HCT116 (cell line): ENCODE measurements around the gene SAMD4B.

ENCODE experiments used
- EZH2 ChIP-seq: fragments of 200-600 bp; sonication (generic); IDR thresholded peaks from 2 replicates; pipeline ENCODE4 v1.6.1; 2017; ENCODE audit warnings: antibody characterized with exemption, mixed run types
- MAX ChIP-seq: IDR thresholded peaks from 2 replicates; pipeline ENCODE4 v1.6.1; 2012
- POLR2A ChIP-seq: IDR thresholded peaks from 2 replicates; pipeline ENCODE4 v1.7.0; 2011; ENCODE audit warnings: borderline replicate concordance; ENCODE audit not compliant: insufficient read depth, insufficient read length; ENCODE audit errors: extremely low read depth
- TF ChIP-seq, protein P1 (sequence below), 3 experiments: fragments of 200-600 bp in 1 of 3; sonication (generic) in 1 of 3; IDR thresholded peaks in 2 of 3; conservative IDR thresholded peaks in 1 of 3; 2 replicates each; pipeline ENCODE4 v1.5.1; 2012 to 2017; ENCODE audit warnings: low read depth in 2 of 3, low read length in 2 of 3, antibody characterized with exemption in 1 of 3, borderline replicate concordance in 1 of 3, control low read depth in 1 of 3, mild to moderate bottlenecking in 1 of 3, mixed read lengths in 1 of 3, mixed run types in 1 of 3, moderate library complexity in 1 of 3; ENCODE audit not compliant: insufficient read depth in 1 of 3
- TF ChIP-seq, protein P2 (sequence below): IDR thresholded peaks from 2 replicates; pipeline ENCODE4 v1.6.1; 2012; ENCODE audit warnings: low read depth

DNA sequence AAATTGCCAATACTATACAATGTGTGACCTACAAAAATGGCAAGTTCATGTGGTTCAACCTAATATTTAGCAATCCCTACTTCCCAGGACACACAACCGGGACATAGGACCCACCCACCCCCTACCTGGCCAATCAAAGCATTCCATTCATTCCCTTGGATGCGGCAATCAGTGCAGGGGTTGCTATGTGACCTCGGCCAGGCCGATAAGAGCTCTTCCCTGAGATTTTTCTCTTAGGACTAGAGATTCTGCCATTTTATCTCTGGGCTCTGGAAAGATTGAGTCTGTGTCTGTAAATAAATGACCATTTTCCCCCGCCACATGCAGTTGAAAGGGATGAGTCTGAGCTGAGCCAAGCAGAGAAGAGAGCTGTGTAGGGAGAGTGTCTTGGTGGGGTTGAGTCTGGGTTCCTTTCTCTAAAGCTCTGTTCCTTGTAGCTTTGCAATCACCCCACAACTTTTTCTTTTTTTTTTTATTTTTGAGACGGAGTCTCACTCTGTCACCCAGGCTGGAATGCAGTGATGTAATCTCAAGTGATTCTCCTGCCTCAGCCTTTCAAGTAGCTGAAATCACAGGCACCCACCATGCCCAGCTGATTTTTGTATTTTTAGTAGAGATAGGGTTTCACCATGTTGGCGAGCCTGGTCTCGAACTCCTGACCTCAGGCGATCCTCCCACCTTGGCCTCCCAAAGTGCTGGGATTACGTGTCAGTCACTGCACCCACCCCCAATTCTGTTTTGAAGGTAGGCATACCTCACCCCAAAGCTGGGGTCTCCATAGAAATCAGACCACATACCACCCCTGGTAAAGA is 38.6 kb upstream of the SAMD4B start:
- no peak for TF ChIP-seq MAX
- TF ChIP-seq, protein P1, sequence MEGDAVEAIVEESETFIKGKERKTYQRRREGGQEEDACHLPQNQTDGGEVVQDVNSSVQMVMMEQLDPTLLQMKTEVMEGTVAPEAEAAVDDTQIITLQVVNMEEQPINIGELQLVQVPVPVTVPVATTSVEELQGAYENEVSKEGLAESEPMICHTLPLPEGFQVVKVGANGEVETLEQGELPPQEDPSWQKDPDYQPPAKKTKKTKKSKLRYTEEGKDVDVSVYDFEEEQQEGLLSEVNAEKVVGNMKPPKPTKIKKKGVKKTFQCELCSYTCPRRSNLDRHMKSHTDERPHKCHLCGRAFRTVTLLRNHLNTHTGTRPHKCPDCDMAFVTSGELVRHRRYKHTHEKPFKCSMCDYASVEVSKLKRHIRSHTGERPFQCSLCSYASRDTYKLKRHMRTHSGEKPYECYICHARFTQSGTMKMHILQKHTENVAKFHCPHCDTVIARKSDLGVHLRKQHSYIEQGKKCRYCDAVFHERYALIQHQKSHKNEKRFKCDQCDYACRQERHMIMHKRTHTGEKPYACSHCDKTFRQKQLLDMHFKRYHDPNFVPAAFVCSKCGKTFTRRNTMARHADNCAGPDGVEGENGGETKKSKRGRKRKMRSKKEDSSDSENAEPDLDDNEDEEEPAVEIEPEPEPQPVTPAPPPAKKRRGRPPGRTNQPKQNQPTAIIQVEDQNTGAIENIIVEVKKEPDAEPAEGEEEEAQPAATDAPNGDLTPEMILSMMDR (IDR thresholded peaks at IDR 0.05 in 2 of 3, conservative IDR thresholded peaks at IDR 0.05 in 1 of 3; ENCODE audit: borderline replicate concordance in 1 of 3, insufficient read depth in 1 of 3, low read depth in 2 of 3, low read length in 2 of 3): no peak
- no peak for TF ChIP-seq EZH2
- no peak for TF ChIP-seq POLR2A
- TF ChIP-seq, protein P2, sequence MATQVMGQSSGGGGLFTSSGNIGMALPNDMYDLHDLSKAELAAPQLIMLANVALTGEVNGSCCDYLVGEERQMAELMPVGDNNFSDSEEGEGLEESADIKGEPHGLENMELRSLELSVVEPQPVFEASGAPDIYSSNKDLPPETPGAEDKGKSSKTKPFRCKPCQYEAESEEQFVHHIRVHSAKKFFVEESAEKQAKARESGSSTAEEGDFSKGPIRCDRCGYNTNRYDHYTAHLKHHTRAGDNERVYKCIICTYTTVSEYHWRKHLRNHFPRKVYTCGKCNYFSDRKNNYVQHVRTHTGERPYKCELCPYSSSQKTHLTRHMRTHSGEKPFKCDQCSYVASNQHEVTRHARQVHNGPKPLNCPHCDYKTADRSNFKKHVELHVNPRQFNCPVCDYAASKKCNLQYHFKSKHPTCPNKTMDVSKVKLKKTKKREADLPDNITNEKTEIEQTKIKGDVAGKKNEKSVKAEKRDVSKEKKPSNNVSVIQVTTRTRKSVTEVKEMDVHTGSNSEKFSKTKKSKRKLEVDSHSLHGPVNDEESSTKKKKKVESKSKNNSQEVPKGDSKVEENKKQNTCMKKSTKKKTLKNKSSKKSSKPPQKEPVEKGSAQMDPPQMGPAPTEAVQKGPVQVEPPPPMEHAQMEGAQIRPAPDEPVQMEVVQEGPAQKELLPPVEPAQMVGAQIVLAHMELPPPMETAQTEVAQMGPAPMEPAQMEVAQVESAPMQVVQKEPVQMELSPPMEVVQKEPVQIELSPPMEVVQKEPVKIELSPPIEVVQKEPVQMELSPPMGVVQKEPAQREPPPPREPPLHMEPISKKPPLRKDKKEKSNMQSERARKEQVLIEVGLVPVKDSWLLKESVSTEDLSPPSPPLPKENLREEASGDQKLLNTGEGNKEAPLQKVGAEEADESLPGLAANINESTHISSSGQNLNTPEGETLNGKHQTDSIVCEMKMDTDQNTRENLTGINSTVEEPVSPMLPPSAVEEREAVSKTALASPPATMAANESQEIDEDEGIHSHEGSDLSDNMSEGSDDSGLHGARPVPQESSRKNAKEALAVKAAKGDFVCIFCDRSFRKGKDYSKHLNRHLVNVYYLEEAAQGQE: no peak
